Adrenal gland (tissue), 12 donors: ENCODE results near the gene THADA. TPM values are rescaled to one million over a fixed set of nuclear protein-coding genes. Genes with fewer than 3 reads are reported as not detected.

Source experiments
- DNase-seq, 7 donors: peaks; one replicate each; pipeline ENCODE4 v3.0.0-alpha.2; 2019 to 2020
- H3K27ac ChIP-seq, 5 donors: fragments of 200-600 bp; sonication (generic) in 4 of 5; 1 replicate in 3 of 5; 2 replicates in 2 of 5; pipeline versions ENCODE4 v1.5.1 to v1.8.0; 2016 to 2020; ENCODE audit warnings: mild to moderate bottlenecking in 1 of 5
- H3K27me3 ChIP-seq: fragments of 200-600 bp; 2 replicates; pipeline ENCODE4 v1.8.0; 2021
- H3K36me3 ChIP-seq, 2 donors: fragments of 200-600 bp; replicated peaks in 1 of 2; 1 replicate in 1 of 2; 2 replicates in 1 of 2; pipeline versions ENCODE4 v1.5.1 to v1.8.0; 2018 to 2022
- H3K4me1 ChIP-seq, 2 donors: fragments of 200-600 bp; replicated peaks in 1 of 2; 1 replicate in 1 of 2; 2 replicates in 1 of 2; pipeline versions ENCODE4 v1.5.1 to v1.8.0; 2018 to 2021
- H3K4me3 ChIP-seq, 4 donors: fragments of 200-600 bp; sonication (generic) in 3 of 4; one replicate each; pipeline ENCODE4 v1.5.1; 2016 to 2018
- H3K9me3 ChIP-seq, 3 donors: fragments of 200-600 bp; sonication (generic) in 1 of 3; replicated peaks in 1 of 3; 1 replicate in 2 of 3; 2 replicates in 1 of 3; pipeline versions ENCODE4 v1.5.1 to v1.8.0; 2016 to 2021
- CTCF ChIP-seq, 6 experiments: fragments of 450-650 bp in 4 of 6; fragments of 200-600 bp in 2 of 6; sonication (generic) in 1 of 6; IDR thresholded peaks; 1 replicate in 5 of 6; 2 replicates in 1 of 6; pipeline versions ENCODE4 v1.5.1 to v1.8.0; 2016 to 2021; ENCODE audit warnings: antibody characterized with exemption in 6 of 6, mild to moderate bottlenecking in 2 of 6, moderate library complexity in 1 of 6
- POLR2A ChIP-seq, 2 donors: fragments of 450-650 bp; IDR thresholded peaks; one replicate each; pipeline ENCODE4 v1.6.1; 2017; ENCODE audit warnings: antibody characterized with exemption in 2 of 2, mild to moderate bottlenecking in 2 of 2, moderate library complexity in 1 of 2
- WGBS, 4 donors: extraction: QIAGEN DNeasy Blood & Tissue Kit in 2 of 4; methylation state at CpG; one replicate each; pipeline versions ENCODE4 v1.1.5 to v1.1.7; 2013 to 2017; 5-methylcytosine and 5-hydroxymethylcytosine counted together
- intact Hi-C, 2 donors: fragments of 100-400 bp; cut with DNase I; formaldehyde crosslinking; loops; one replicate each; pipeline versions ENCODE4 v1.14.1 to v1.15.0; 2022 to 2023
- polyA plus RNA-seq, 3 donors: library from polyadenylated mRNA; stranded (reverse); fragments of 200-250 nt in 2 of 3; fragments of 350-450 nt in 1 of 3; fragmentation: Illumina TruSeq in 1 of 3; extraction: RNeasy Lipid Tissue Mini Kit (QIAGEN cat#74804) in 1 of 3; gene quantifications; one replicate each; pipeline ENCODE4 v1.2.3, GENCODE V29; 2013 to 2014
- total RNA-seq, 9 donors: library from RNA; depleted of rRNA in 4 of 9; stranded (reverse); fragments of >200 nt in 4 of 9; fragments of 120-200 nt in 1 of 9; fragmentation: NEBNext Ultra II Directional in 1 of 9; extraction: Animal tissue kit (Norgen Biotek cat#: 25700) in 1 of 9; gene quantifications; one replicate each; pipeline versions ENCODE4 v1.1.0 to v1.2.4, GENCODE V29; 2013 to 2023
- donor health status: healthy with polysubstance abuse.
- donor health status: Bipolar disorder and iron deficiency.
- donor health status: DM: yes; HTN: yes; CAD: no.
- donor health status: DM: no; HTN: no; CAD: no.
- donor health status: DM: no; HTN: no; CAD: no.
- donor health status: DM: yes; HTN: yes; CAD: no.

Gene THADA
- total and polyA plus RNA-seq, 12 donors: 14.1 to 38.4 (median 25.4) TPM

GRCh38 chr2:43405829-43406228, 190.0 kb downstream of the THADA start:
- intact Hi-C loops: no loop called here
- Histone ChIP-seq H3K36me3 (no peaks in the 10 kb centered on the region), H3K4me3 (no peak overlapping the region), H3K27me3 (no peaks in the 10 kb centered on the region), H3K9me3 (no peaks in the 10 kb centered on the region), H3K4me1 (peaks cover 0 to 37% of the 10 kb centered on the region in 2 donors), H3K27ac (no peak overlapping the region)
- WGBS, 4 donors: 60 to 83% (median 80%) methylated on average over 1 of the region's 1 CpG
- DNase-seq: no peak
- TF ChIP-seq POLR2A (IDR thresholded peaks at IDR 0.05): no peak
- no peak for TF ChIP-seq CTCF (IDR thresholded peaks at IDR 0.05)

GRCh38 chr2:43402452-43402937, 193.3 kb downstream of the THADA start:
- WGBS, 4 donors: 96 to 98% (median 97%) methylated on average over 4 of the region's 4 CpGs
- H3K9me3 ChIP-seq: no peaks in the 10 kb centered on the region

GRCh38 chr2:43402002-43402401, 193.8 kb downstream of the THADA start:
- Histone ChIP-seq H3K4me1 (peaks cover 9 to 54% of the 10 kb centered on the region in 2 donors), H3K27ac (no peak overlapping the region), H3K4me3 (no peak overlapping the region), H3K27me3 (no peaks in the 10 kb centered on the region), H3K36me3 (no peaks in the 10 kb centered on the region), H3K9me3 (no peaks in the 10 kb centered on the region)
- 75 to 89% (median 84%) methylated on average over 5 of the region's 5 CpGs for WGBS, 4 donors
- intact Hi-C loops: no loop called here
- TF ChIP-seq CTCF (IDR thresholded peaks at IDR 0.05) (no peak), POLR2A (IDR thresholded peaks at IDR 0.05) (no peak)
- no peak for DNase-seq

More at GRCh38 chr2:43402452-43402937, 193.3 kb downstream of the THADA start:
- no peak for DNase-seq
- no peaks in the 10 kb centered on the region for H3K27me3 ChIP-seq
- intact Hi-C loops: no loop called here
- no peak overlapping the region for H3K27ac ChIP-seq
- no peak overlapping the region for H3K4me3 ChIP-seq
- no peaks in the 10 kb centered on the region for H3K36me3 ChIP-seq
- TF ChIP-seq POLR2A (IDR thresholded peaks at IDR 0.05) (no peak), CTCF (IDR thresholded peaks at IDR 0.05) (no peak)
- H3K4me1 ChIP-seq: peaks cover 9 to 55% of the 10 kb centered on the region in 2 donors

- no peak for DNase-seq
- no peak for TF ChIP-seq POLR2A (IDR thresholded peaks at IDR 0.05)
- peak in 1 of 6 experiments; percentile 10 for TF ChIP-seq CTCF (IDR thresholded peaks at IDR 0.05)
- Histone ChIP-seq H3K9me3 (no peaks in the 10 kb centered on the region), H3K27ac (peak overlapping the region in 1 of 5 donors; percentile 60), H3K4me3 (no peak overlapping the region), H3K4me1 (peaks cover 9 to 44% of the 10 kb centered on the region in 2 donors), H3K36me3 (no peaks in the 10 kb centered on the region), H3K27me3 (no peaks in the 10 kb centered on the region)
- intact Hi-C loops: no loop called here
- WGBS, 4 donors: 96 to 99% (median 99%) methylated on average over 3 of the region's 3 CpGs
Measured at GRCh38 chr2:43400508-43400907, 195.3 kb downstream of the THADA start.
